GM12878 (cell line): ENCODE measurements around the gene NRXN3. TPM values are rescaled to one million over a fixed set of nuclear protein-coding genes. Genes with fewer than 3 reads are reported as not detected.

Experiments used
- ATAC-seq: fragments of 200-7000 bp; cut with Tn5 transposase; 3 replicates; pipeline ENCODE4 v1.9.1; 2020; ENCODE audit warnings: mild to moderate bottlenecking, moderate library complexity
- BruUV-seq: library from RNA; stranded (reverse); fragments of 400-500 nt; replicated peaks from 2 replicates; lab custom pipeline; 2021; lab: Mats Ljungman, UMichigan
- CTCF ChIA-PET: fragments of 300-600 bp; sonication (Branson Sonifier 250); formaldehyde crosslinking; extraction: SDS; loops from one replicate; lab custom pipeline; 2021; ENCODE audit warnings: inconsistent platforms; lab: Yijun Ruan, JAX
- POLR2A ChIA-PET: fragments of 350-600 bp; formaldehyde crosslinking; extraction: SDS; loops from one replicate; lab custom pipeline; 2021; ENCODE audit warnings: inconsistent platforms; lab: Charles Lee
- RAD21 ChIA-PET: fragments of 300-600 bp; sonication (Branson Sonifier 250); formaldehyde crosslinking; loops from one replicate; lab custom pipeline; 2023; ENCODE audit warnings: antibody characterized with exemption; ENCODE audit not compliant: unreplicated experiment; lab: Charles Lee
- SMC1A ChIA-PET: fragments of 300-600 bp; sonication (Branson Sonifier 250); formaldehyde crosslinking; loops from one replicate; lab custom pipeline; 2023; ENCODE audit not compliant: unreplicated experiment, uncharacterized antibody; lab: Charles Lee
- DNase-seq: peaks from one replicate; pipeline ENCODE4 v3.0.0-alpha.2; 2011; ENCODE audit warnings: low read depth, low spot score
- FAIRE-seq: peaks from 3 replicates; lab custom pipeline; 2011; peaks lifted over from hg19 to GRCh38; lab: Jason Lieb, UNC
- H2AFZ ChIP-seq: 2 replicates; pipeline ENCODE4 v1.6.0; 2011; ENCODE audit warnings: low read depth, low read length, control low read depth; ENCODE audit not compliant: control insufficient read depth
- H3K27ac ChIP-seq: 2 replicates; pipeline ENCODE4 v1.5.1; 2011; ENCODE audit warnings: control low read depth; ENCODE audit not compliant: control insufficient read depth, insufficient read depth
- H3K27me3 ChIP-seq, 2 experiments: replicated peaks in 1 of 2; 2 replicates each; pipeline versions ENCODE4 v1.6.0 to v1.6.1; 2011; ENCODE audit warnings: low read length in 1 of 2; ENCODE audit not compliant: control insufficient read depth in 2 of 2, insufficient read depth in 2 of 2
- H3K36me3 ChIP-seq, 2 experiments: 2 replicates each; pipeline ENCODE4 v1.5.1; 2011; ENCODE audit warnings: low read length in 1 of 2; ENCODE audit not compliant: control insufficient read depth in 2 of 2, insufficient read depth in 2 of 2
- H3K4me1 ChIP-seq: 2 replicates; pipeline ENCODE4 v1.6.1; 2011; ENCODE audit warnings: mild to moderate bottlenecking, low read length, moderate library complexity, mixed read lengths; ENCODE audit not compliant: control insufficient read depth, insufficient read depth
- H3K4me2 ChIP-seq: 2 replicates; pipeline ENCODE4 v1.6.0; 2011; ENCODE audit warnings: control low read depth; ENCODE audit not compliant: control insufficient read depth, insufficient read depth
- H3K4me3 ChIP-seq: fragments of 200-600 bp; sonication (generic); 2 replicates; pipeline ENCODE4 v1.5.1; 2016
- H3K79me2 ChIP-seq: 2 replicates; pipeline ENCODE4 v1.6.0; 2011; ENCODE audit warnings: low read length; ENCODE audit not compliant: control insufficient read depth, insufficient read depth
- H3K9ac ChIP-seq: 2 replicates; pipeline ENCODE4 v1.8.0; 2011; ENCODE audit warnings: low read length, control low read depth, mixed read lengths; ENCODE audit not compliant: control insufficient read depth, insufficient read depth
- H3K9me3 ChIP-seq: replicated peaks from 3 replicates; pipeline ENCODE4 v1.5.1; 2011; ENCODE audit warnings: mild to moderate bottlenecking, low read length; ENCODE audit not compliant: control insufficient read depth, insufficient read depth
- H4K20me1 ChIP-seq: 2 replicates; pipeline ENCODE4 v1.6.0; 2011; ENCODE audit not compliant: control insufficient read depth, insufficient read depth
- EGR1 ChIP-seq, 2 experiments: IDR thresholded peaks; 1 replicate in 1 of 2; 2 replicates in 1 of 2; pipeline ENCODE4 v1.6.1; 2011 to 2012; ENCODE audit warnings: low read depth in 2 of 2, low read length in 2 of 2, borderline replicate concordance in 1 of 2, mild to moderate bottlenecking in 1 of 2, moderate library complexity in 1 of 2
- MLLT1 ChIP-seq: fragments of 450-650 bp; IDR thresholded peaks from 2 replicates; pipeline ENCODE4 v1.6.1; 2016; ENCODE audit warnings: mild to moderate bottlenecking
- TCF7 ChIP-seq: IDR thresholded peaks from 2 replicates; pipeline ENCODE4 v1.6.1; 2014; ENCODE audit warnings: antibody characterized with exemption, borderline replicate concordance
- USF2 ChIP-seq: IDR thresholded peaks from 2 replicates; pipeline ENCODE4 v1.6.1; 2011; ENCODE audit warnings: low read depth, low read length, improper control_type of control experiment, borderline replicate concordance
- ZNF24 ChIP-seq: fragments of 450-650 bp; IDR thresholded peaks from 2 replicates; pipeline ENCODE4 v1.6.1; 2017; ENCODE audit warnings: antibody characterized with exemption, mild to moderate bottlenecking
- WGBS: methylation state at CpG from one replicate; pipeline ENCODE4 v1.1.6; 2016; ENCODE audit warnings: low lambda C conversion rate; ENCODE audit not compliant: insufficient replicate concordance, insufficient coverage; ENCODE audit errors: missing lambda C conversion rate; 5-methylcytosine and 5-hydroxymethylcytosine counted together
- in situ Hi-C: fragments of 300-500 bp; cut with MboI; formaldehyde crosslinking; loops from 9 replicates; pipeline ENCODE4 v1.14.3; 2018; ENCODE audit warnings: mixed read lengths
- intact Hi-C: fragments of 100-400 bp; cut with micrococcal nuclease; formaldehyde crosslinking; loops from one replicate; pipeline ENCODE4 v1.14.2; 2022; ENCODE audit not compliant: unreplicated experiment
- polyA plus RNA-seq, 11 experiments: library from polyadenylated mRNA; depleted of rRNA in 4 of 11; unstranded in 6 of 11; stranded (reverse) in 5 of 11; fragments of >200 nt; fragmentation: Nextera tagmentation in 4 of 11; fragmentation: Illumina TruSeq in 1 of 11; extraction: Ambion mirVana in 4 of 11; extraction: Trizol in 1 of 11; gene quantifications; 1 replicate in 1 of 11; 2 replicates in 10 of 11; pipeline versions ENCODE4 v1.2.1 to v1.2.3, GENCODE V29; 2011 to 2016; ENCODE audit warnings: inconsistent platforms in 2 of 11, missing spikeins in 2 of 11, low read depth in 1 of 11
- total RNA-seq, 4 experiments: library from RNA; depleted of rRNA in 3 of 4; stranded (reverse); fragments of >200 nt in 3 of 4; fragmentation: Illumina TruSeq in 1 of 4; extraction: Trizol in 1 of 4; gene quantifications; 2 replicates each; pipeline versions ENCODE4 v1.2.1 to v1.2.3, GENCODE V29; 2013 to 2021
- TF ChIP-seq, protein P1 (sequence below): IDR thresholded peaks from 2 replicates; pipeline ENCODE4 v1.6.1; 2012; ENCODE audit warnings: improper control_type of control experiment, low read depth, low read length; ENCODE audit not compliant: insufficient replicate concordance

The NRXN3 gene
- total and polyA plus RNA-seq, 10 of the 15 experiments (the other 5 are each of a cell fraction or from before 2014, with no cell fraction given): 0.52 to 3.3 (median 1.4) TPM

- Histone ChIP-seq H2AFZ (no peak overlapping the region), H3K9me3 (no peaks in the 10 kb centered on the region), H3K4me1 (no peaks in the 10 kb centered on the region), H3K4me2 (no peak overlapping the region), H3K27me3 (no peaks in the 10 kb centered on the region), H3K4me3 (no peak overlapping the region), H4K20me1 (no peaks in the 10 kb centered on the region), H3K79me2 (no peaks in the 10 kb centered on the region), H3K9ac (no peak overlapping the region), H3K27ac (no peak overlapping the region), H3K36me3 (no peaks in the 10 kb centered on the region)
- ChIA-PET RAD21 (no interaction called here), CTCF (interaction anchor here (0.6 kb wide), 1 partner anchor 256 kb away, joined by 3 read pairs; no protein-coding TSS in a partner anchor), SMC1A (no interaction called here)
- 0% methylated on average over 1 of the region's 1 CpG for WGBS
- no TSS peak for BruUV-seq
- DNase-seq (no peak), FAIRE-seq (no peak), ATAC-seq (no peak)
- in situ Hi-C loops: no loop called here
- TF ChIP-seq USF2 (no peak), TCF7 (no peak), EGR1 (IDR thresholded peaks at IDR 0.05; ENCODE audit: borderline replicate concordance in 1 of 2, low read depth in 2 of 2, low read length in 2 of 2) (no peak), ZNF24 (no peak), MLLT1 (no peak)
- TF ChIP-seq, protein P1, sequence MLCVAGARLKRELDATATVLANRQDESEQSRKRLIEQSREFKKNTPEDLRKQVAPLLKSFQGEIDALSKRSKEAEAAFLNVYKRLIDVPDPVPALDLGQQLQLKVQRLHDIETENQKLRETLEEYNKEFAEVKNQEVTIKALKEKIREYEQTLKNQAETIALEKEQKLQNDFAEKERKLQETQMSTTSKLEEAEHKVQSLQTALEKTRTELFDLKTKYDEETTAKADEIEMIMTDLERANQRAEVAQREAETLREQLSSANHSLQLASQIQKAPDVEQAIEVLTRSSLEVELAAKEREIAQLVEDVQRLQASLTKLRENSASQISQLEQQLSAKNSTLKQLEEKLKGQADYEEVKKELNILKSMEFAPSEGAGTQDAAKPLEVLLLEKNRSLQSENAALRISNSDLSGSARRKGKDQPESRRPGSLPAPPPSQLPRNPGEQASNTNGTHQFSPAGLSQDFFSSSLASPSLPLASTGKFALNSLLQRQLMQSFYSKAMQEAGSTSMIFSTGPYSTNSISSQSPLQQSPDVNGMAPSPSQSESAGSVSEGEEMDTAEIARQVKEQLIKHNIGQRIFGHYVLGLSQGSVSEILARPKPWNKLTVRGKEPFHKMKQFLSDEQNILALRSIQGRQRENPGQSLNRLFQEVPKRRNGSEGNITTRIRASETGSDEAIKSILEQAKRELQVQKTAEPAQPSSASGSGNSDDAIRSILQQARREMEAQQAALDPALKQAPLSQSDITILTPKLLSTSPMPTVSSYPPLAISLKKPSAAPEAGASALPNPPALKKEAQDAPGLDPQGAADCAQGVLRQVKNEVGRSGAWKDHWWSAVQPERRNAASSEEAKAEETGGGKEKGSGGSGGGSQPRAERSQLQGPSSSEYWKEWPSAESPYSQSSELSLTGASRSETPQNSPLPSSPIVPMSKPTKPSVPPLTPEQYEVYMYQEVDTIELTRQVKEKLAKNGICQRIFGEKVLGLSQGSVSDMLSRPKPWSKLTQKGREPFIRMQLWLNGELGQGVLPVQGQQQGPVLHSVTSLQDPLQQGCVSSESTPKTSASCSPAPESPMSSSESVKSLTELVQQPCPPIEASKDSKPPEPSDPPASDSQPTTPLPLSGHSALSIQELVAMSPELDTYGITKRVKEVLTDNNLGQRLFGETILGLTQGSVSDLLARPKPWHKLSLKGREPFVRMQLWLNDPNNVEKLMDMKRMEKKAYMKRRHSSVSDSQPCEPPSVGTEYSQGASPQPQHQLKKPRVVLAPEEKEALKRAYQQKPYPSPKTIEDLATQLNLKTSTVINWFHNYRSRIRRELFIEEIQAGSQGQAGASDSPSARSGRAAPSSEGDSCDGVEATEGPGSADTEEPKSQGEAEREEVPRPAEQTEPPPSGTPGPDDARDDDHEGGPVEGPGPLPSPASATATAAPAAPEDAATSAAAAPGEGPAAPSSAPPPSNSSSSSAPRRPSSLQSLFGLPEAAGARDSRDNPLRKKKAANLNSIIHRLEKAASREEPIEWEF: no peak
- TF ChIP-seq, all 136 proteins: peak for 0
- POLR2A ChIA-PET: no interaction called here
- intact Hi-C loops: no loop called here
These were observed 1650.8 kb downstream of the NRXN3 start for GRCh38 chr14:79820866-79821535.
